ENCODE measurements around the gene CRLF3.
"Not testable (repeated sequence)": the region's sequence is repeated elsewhere in the genome, so short reads cannot be mapped to it uniquely, and the experiment has no call there.

Gene CRLF3

DNA sequence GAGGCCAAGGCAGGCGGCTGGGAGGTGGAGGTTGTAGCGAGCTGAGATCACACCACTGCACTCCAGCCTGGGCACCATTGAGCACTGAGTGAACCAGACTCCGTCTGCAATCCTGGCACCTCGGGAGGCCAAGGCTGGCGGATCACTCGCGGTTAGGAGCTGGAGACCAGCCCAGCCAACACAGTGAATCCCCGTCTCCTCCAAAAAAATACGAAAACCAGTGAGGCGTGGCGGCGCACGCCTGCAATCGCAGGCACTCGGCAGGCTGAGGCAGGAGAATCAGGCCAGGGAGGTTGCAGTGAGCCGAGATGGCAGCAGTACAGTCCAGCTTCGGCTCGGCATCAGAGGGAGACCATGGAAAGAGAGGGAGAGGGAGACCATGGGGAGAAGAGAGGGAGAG, 88.1 kb downstream of the CRLF3 start:
- not testable (repeated sequence) for DNase-seq (ENCODE audit: low read depth)

DNA sequence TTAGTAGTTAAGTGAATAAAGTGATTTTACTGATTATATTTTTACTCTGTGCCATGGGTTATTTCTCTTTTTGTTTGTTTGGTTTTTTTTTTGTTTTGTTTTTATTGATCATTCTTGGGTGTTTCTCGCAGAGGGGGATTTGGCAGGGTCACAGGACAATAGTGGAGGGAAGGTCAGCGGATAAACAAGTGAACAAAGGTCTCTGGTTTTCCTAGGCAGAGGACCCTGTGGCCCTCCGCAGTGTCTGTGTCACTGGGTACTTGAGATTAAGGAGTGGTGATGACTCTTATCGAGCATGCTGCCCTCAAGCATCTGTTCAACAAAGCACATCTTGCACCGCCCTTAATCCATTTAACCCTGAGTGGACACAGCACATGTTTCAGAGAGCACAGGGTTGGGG, 88.8 kb downstream of the CRLF3 start:
- not testable (repeated sequence) for DNase-seq (ENCODE audit: low read depth)

DNA sequence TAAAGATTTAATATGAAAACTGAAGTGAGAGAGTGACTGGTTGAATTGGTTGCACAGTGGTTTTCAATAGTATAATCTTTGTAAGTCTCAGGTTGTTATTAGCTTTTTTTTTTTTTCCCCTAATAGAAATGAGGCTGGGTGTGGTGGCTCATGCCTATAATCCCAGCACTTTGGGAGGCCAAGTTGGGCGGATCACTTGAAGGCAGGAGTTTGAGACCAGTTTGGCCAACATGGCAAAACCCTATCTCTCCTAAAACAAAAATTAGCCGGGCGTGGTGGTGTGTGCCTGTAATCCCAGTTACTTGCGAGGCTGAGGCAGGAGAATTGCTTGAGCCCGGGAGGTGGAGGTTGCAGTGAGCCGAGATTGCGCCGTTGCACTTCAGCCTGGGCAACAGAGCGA, 89.3 kb downstream of the CRLF3 start:
- not testable (repeated sequence) for DNase-seq (ENCODE audit: low read depth)

DNA sequence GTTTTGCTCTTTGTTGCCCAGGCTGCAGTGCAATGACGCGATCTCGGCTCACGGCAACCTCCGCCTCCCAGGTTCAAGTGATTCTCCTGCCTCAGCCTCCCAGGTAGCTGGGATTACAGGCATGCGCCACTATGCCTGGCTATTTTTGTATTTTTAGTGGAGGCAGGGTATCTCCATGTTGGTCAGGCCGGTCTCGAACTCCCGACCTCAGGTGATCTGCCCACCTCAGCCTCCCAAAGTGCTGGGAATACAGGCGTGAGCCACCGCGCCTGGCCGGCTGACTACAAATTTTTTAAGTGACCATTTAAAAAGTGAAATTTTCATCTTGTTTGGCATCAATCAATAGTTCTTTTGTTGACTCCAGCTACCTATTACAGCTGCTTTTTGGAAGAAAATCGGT, 90.3 kb downstream of the CRLF3 start:
- DNase-seq (ENCODE audit: low read depth): not testable (repeated sequence)
